Measurements from ENCODE around the gene WIPF3. TPM values are rescaled to one million over a fixed set of nuclear protein-coding genes. Genes with fewer than 3 reads are reported as not detected.

WIPF3 gene
- total RNA-seq, 1 donor, result not detected

- DNase-seq (ENCODE audit: low read depth), result peak; percentile 73
- no peak overlapping the region for H3K4me3 ChIP-seq (ENCODE audit: low read depth, low read length)
- peak; percentile 88 for TF ChIP-seq CTCF (IDR thresholded peaks at IDR 0.05; ENCODE audit: insufficient read depth, low read length)
These were observed 115.2 kb downstream of the WIPF3 start for GRCh38 chr7:29921404-29922010.

- DNase-seq (ENCODE audit: low read depth), result no peak
- H3K4me3 ChIP-seq (ENCODE audit: low read depth, low read length), result no peak overlapping the region
- no peak for TF ChIP-seq CTCF (IDR thresholded peaks at IDR 0.05; ENCODE audit: insufficient read depth, low read length)
These were observed 116.8 kb downstream of the WIPF3 start for GRCh38 chr7:29922921-29923700.

- no peak overlapping the region for H3K4me3 ChIP-seq (ENCODE audit: low read depth, low read length)
- DNase-seq (ENCODE audit: low read depth), result no peak
- TF ChIP-seq CTCF (IDR thresholded peaks at IDR 0.05; ENCODE audit: insufficient read depth, low read length), result no peak
These were observed 117.7 kb downstream of the WIPF3 start for GRCh38 chr7:29924006-29924405.

- DNase-seq (ENCODE audit: low read depth), result no peak
- no peak overlapping the region for H3K4me3 ChIP-seq (ENCODE audit: low read depth, low read length)
- TF ChIP-seq CTCF (IDR thresholded peaks at IDR 0.05; ENCODE audit: insufficient read depth, low read length), result no peak
These were observed 118.4 kb downstream of the WIPF3 start for GRCh38 chr7:29924684-29925083.

- H3K4me3 ChIP-seq (ENCODE audit: low read depth, low read length), result no peak overlapping the region
- no peak for TF ChIP-seq CTCF (IDR thresholded peaks at IDR 0.05; ENCODE audit: insufficient read depth, low read length)
- no peak for DNase-seq (ENCODE audit: low read depth)
These were observed 119.9 kb downstream of the WIPF3 start for GRCh38 chr7:29926216-29926615.

GRCh38 chr7:29926741-29927140, 120.4 kb downstream of the WIPF3 start:
- no peak overlapping the region for H3K4me3 ChIP-seq (ENCODE audit: low read depth, low read length)
- DNase-seq (ENCODE audit: low read depth), result no peak
- TF ChIP-seq CTCF (IDR thresholded peaks at IDR 0.05; ENCODE audit: insufficient read depth, low read length), result no peak

Data from fibroblast of the aortic adventitia (primary cell).